H1 (cell line): ENCODE data around the gene LPAR3. TPM values are rescaled to one million over a fixed set of nuclear protein-coding genes. Genes with fewer than 3 reads are reported as not detected.

Experiments
- CTCF ChIA-PET: fragments of 300-600 bp; sonication (Branson Sonifier 250); formaldehyde crosslinking; loops from one replicate; lab custom pipeline; 2021; ENCODE audit not compliant: partially characterized antibody; lab: Charles Lee
- POLR2A ChIA-PET: fragments of 300-600 bp; sonication (Branson Sonifier 250); formaldehyde crosslinking; loops from one replicate; lab custom pipeline; 2021; ENCODE audit warnings: inconsistent platforms; ENCODE audit not compliant: partially characterized antibody; lab: Charles Lee
- DNase-seq, 2 experiments: peaks; one replicate each; pipeline versions ENCODE4 v3.0.0 to v3.0.0-alpha.2; 2010 to 2022; ENCODE audit warnings: low spot score in 2 of 2, low read depth in 1 of 2, mixed read lengths in 1 of 2
- FAIRE-seq: peaks from 2 replicates; lab custom pipeline; 2011; peaks lifted over from hg19 to GRCh38; lab: Jason Lieb, UNC
- H2AFZ ChIP-seq: 2 replicates; pipeline ENCODE4 v1.8.1; 2012; ENCODE audit warnings: low read length, inconsistent platforms
- H2AK5ac ChIP-seq: 2 replicates; pipeline ENCODE4 v1.6.1; 2013; ENCODE audit warnings: low read depth, low read length
- H2BK120ac ChIP-seq: replicated peaks from 2 replicates; pipeline ENCODE3; 2013; ENCODE audit warnings: low read depth, low read length, inconsistent platforms
- H2BK12ac ChIP-seq: 2 replicates; pipeline ENCODE4 v1.6.1; 2013; ENCODE audit warnings: low read depth, low read length
- H2BK15ac ChIP-seq: 2 replicates; pipeline ENCODE4 v1.6.1; 2013; ENCODE audit warnings: low read length
- H2BK20ac ChIP-seq: 2 replicates; pipeline ENCODE4 v1.6.1; 2013; ENCODE audit warnings: low read length
- H2BK5ac ChIP-seq: 2 replicates; pipeline ENCODE4 v1.6.1; 2013; ENCODE audit warnings: low read depth, low read length
- H3K14ac ChIP-seq: 2 replicates; pipeline ENCODE4 v1.6.1; 2013; ENCODE audit warnings: inconsistent platforms; ENCODE audit not compliant: insufficient read length
- H3K18ac ChIP-seq: 2 replicates; pipeline ENCODE4 v1.6.1; 2013; ENCODE audit warnings: low read length; ENCODE audit errors: extremely low read depth
- H3K23ac ChIP-seq: 2 replicates; pipeline ENCODE4 v1.6.1; 2013; ENCODE audit warnings: inconsistent platforms; ENCODE audit not compliant: insufficient read length
- H3K23me2 ChIP-seq: 2 replicates; pipeline ENCODE4 v1.6.1; 2013; ENCODE audit warnings: low read depth, low read length
- H3K27ac ChIP-seq: 2 replicates; pipeline ENCODE4 v1.6.1; 2011; ENCODE audit warnings: low read depth, low read length, inconsistent platforms
- H3K27me3 ChIP-seq, 4 experiments: replicated peaks in 1 of 4; 1 replicate in 1 of 4; 2 replicates in 3 of 4; pipeline versions ENCODE4 v1.6.1 to v1.8.1; 2011 to 2013; ENCODE audit warnings: low read length in 3 of 4, mild to moderate bottlenecking in 3 of 4, inconsistent platforms in 2 of 4, mixed read lengths in 2 of 4, moderate library complexity in 1 of 4; ENCODE audit not compliant: control insufficient read depth in 3 of 4, insufficient read depth in 3 of 4; ENCODE audit errors: extremely low read depth in 1 of 4
- H3K36me3 ChIP-seq, 4 experiments: 2 replicates each; pipeline versions ENCODE4 v1.6.1 to v1.8.1; 2011 to 2013; ENCODE audit warnings: mild to moderate bottlenecking in 4 of 4, low read length in 3 of 4, moderate library complexity in 2 of 4, control low read depth in 1 of 4, inconsistent platforms in 1 of 4; ENCODE audit not compliant: insufficient read depth in 4 of 4, control insufficient read depth in 2 of 4
- H3K4ac ChIP-seq: replicated peaks from 2 replicates; pipeline ENCODE3; 2013; ENCODE audit warnings: low read length, low read depth, mixed read lengths, inconsistent platforms; ENCODE audit not compliant: insufficient read length
- H3K4me1 ChIP-seq, 4 experiments: replicated peaks in 1 of 4; 1 replicate in 1 of 4; 2 replicates in 3 of 4; pipeline versions ENCODE4 v1.6.1 to v1.8.1; 2011 to 2013; ENCODE audit warnings: low read length in 3 of 4, inconsistent platforms in 2 of 4, mixed read lengths in 1 of 4; ENCODE audit not compliant: insufficient read depth in 4 of 4, control insufficient read depth in 3 of 4
- H3K4me2 ChIP-seq, 2 experiments: 2 replicates each; pipeline versions ENCODE4 v1.6.1 to v1.8.1; 2011 to 2013; ENCODE audit warnings: low read depth in 2 of 2, low read length in 2 of 2, control low read depth in 1 of 2, inconsistent platforms in 1 of 2, mild to moderate bottlenecking in 1 of 2; ENCODE audit not compliant: insufficient read depth in 1 of 2
- H3K4me3 ChIP-seq, 4 experiments: fragments of 200-600, 300-600 bp in 1 of 4; sonication (generic), shearing (Covaris generic), sonication (Bioruptor Twin) in 1 of 4; 2 replicates each; pipeline versions ENCODE4 v1.5.1 to v1.8.1; 2011 to 2016; ENCODE audit warnings: low read length in 4 of 4, low read depth in 3 of 4, control low read depth in 2 of 4, inconsistent platforms in 2 of 4, mild to moderate bottlenecking in 2 of 4, mixed read lengths in 1 of 4, moderate library complexity in 1 of 4; ENCODE audit not compliant: insufficient read depth in 2 of 4; ENCODE audit errors: extremely low read depth in 1 of 4
- H3K56ac ChIP-seq: replicated peaks from 2 replicates; pipeline ENCODE3; 2013; ENCODE audit warnings: low read depth, mild to moderate bottlenecking, mixed read lengths, low read length, inconsistent platforms; ENCODE audit not compliant: insufficient read length
- H3K79me1 ChIP-seq: 2 replicates; pipeline ENCODE4 v1.6.1; 2013; ENCODE audit warnings: low read depth, low read length, control low read depth
- H3K79me2 ChIP-seq, 2 experiments: 2 replicates each; pipeline versions ENCODE4 v1.6.1 to v1.8.1; 2012 to 2013; ENCODE audit warnings: low read length in 2 of 2, mild to moderate bottlenecking in 2 of 2, inconsistent platforms in 1 of 2; ENCODE audit not compliant: insufficient read depth in 2 of 2, control insufficient read depth in 1 of 2
- H3K9ac ChIP-seq, 4 experiments: replicated peaks in 1 of 4; 1 replicate in 1 of 4; 2 replicates in 3 of 4; pipeline versions ENCODE4 v1.6.1 to v1.8.1; 2011 to 2013; ENCODE audit warnings: low read depth in 3 of 4, low read length in 3 of 4, control low read depth in 2 of 4, mild to moderate bottlenecking in 2 of 4, moderate library complexity in 2 of 4, inconsistent platforms in 1 of 4; ENCODE audit errors: extremely low read depth in 1 of 4
- H3K9me3 ChIP-seq, 2 experiments: 2 replicates each; pipeline versions ENCODE4 v1.6.1 to v1.8.1; 2012 to 2013; ENCODE audit warnings: mild to moderate bottlenecking in 2 of 2, moderate library complexity in 2 of 2, control low read depth in 1 of 2, inconsistent platforms in 1 of 2, low read depth in 1 of 2, low read length in 1 of 2, mixed read lengths in 1 of 2; ENCODE audit not compliant: insufficient read depth in 2 of 2
- H4K20me1 ChIP-seq, 2 experiments: replicated peaks in 1 of 2; 2 replicates each; pipeline versions ENCODE3 to v1.8.1; 2011 to 2013; ENCODE audit warnings: inconsistent platforms in 2 of 2, low read length in 2 of 2, mild to moderate bottlenecking in 1 of 2; ENCODE audit not compliant: insufficient read depth in 2 of 2, control insufficient read depth in 1 of 2
- H4K5ac ChIP-seq: 2 replicates; pipeline ENCODE4 v1.6.1; 2013; ENCODE audit warnings: low read length, low read depth, mixed read lengths, inconsistent platforms; ENCODE audit not compliant: insufficient read length
- H4K8ac ChIP-seq: 2 replicates; pipeline ENCODE4 v1.8.0; 2013; ENCODE audit warnings: mild to moderate bottlenecking, moderate library complexity, low read length, inconsistent platforms; ENCODE audit not compliant: insufficient read depth; ENCODE audit errors: extremely low read depth
- H4K91ac ChIP-seq: replicated peaks from 2 replicates; pipeline ENCODE3; 2013; ENCODE audit warnings: low read length, mixed read lengths, inconsistent platforms; ENCODE audit not compliant: insufficient read length
- CTCF ChIP-seq, 3 experiments: IDR thresholded peaks; 1 replicate in 2 of 3; 2 replicates in 1 of 3; pipeline versions ENCODE4 v1.5.1 to v1.6.1; 2011; ENCODE audit warnings: low read length in 3 of 3, mild to moderate bottlenecking in 3 of 3, inconsistent platforms in 2 of 3, low read depth in 1 of 3, moderate library complexity in 1 of 3; ENCODE audit not compliant: insufficient read depth in 1 of 3; ENCODE audit errors: control extremely low read depth in 1 of 3
- FOSL1 ChIP-seq: IDR thresholded peaks from 2 replicates; pipeline ENCODE4 v1.6.1; 2011; ENCODE audit warnings: mild to moderate bottlenecking, low read depth, low read length, moderate library complexity; ENCODE audit not compliant: insufficient read depth
- GABPA ChIP-seq: IDR thresholded peaks from 2 replicates; pipeline ENCODE4 v1.6.1; 2011; ENCODE audit warnings: mild to moderate bottlenecking, low read length, moderate library complexity, borderline replicate concordance; ENCODE audit not compliant: insufficient read depth
- RBBP5 ChIP-seq: IDR thresholded peaks from 2 replicates; pipeline ENCODE4 v1.7.1; 2012; ENCODE audit warnings: low read depth, mild to moderate bottlenecking, inconsistent platforms, low read length, moderate library complexity, borderline replicate concordance
- RFX5 ChIP-seq: IDR thresholded peaks from 2 replicates; pipeline ENCODE4 v1.6.1; 2011; ENCODE audit warnings: low read depth, low read length, improper control_type of control experiment, borderline replicate concordance
- RNF2 ChIP-seq: fragments of 200-900, 300-1000 bp; sonication (generic); IDR thresholded peaks from 2 replicates; pipeline ENCODE4 v1.7.1; 2016; ENCODE audit warnings: borderline replicate concordance, low read depth, mild to moderate bottlenecking, antibody characterized with exemption, low read length; ENCODE audit not compliant: poor library complexity, severe bottlenecking; ENCODE audit errors: missing control alignments
- TAF7 ChIP-seq: optimal IDR thresholded peaks from 2 replicates; pipeline ENCODE3; 2011; ENCODE audit warnings: low read depth, mild to moderate bottlenecking, inconsistent platforms, low read length, moderate library complexity, borderline replicate concordance
- WGBS, 2 experiments: shearing (Covaris generic) in 1 of 2; methylation state at CpG; one replicate each; pipeline versions ENCODE4 v1.1.6 to v1.1.7; 2013 to 2015; ENCODE audit warnings: low lambda C conversion rate in 2 of 2, mixed read lengths in 2 of 2, inconsistent platforms in 1 of 2, low coverage in 1 of 2, missing lambda C conversion rate in 1 of 2; ENCODE audit not compliant: insufficient replicate concordance in 2 of 2, insufficient coverage in 1 of 2, insufficient read length in 1 of 2; ENCODE audit errors: extremely low coverage in 1 of 2, missing lambda C conversion rate in 1 of 2; 5-methylcytosine and 5-hydroxymethylcytosine counted together
- polyA plus RNA-seq, 7 experiments: library from polyadenylated mRNA; depleted of rRNA in 3 of 7; stranded (reverse) in 5 of 7; unstranded in 2 of 7; fragments of >200 nt in 5 of 7; fragments of 200-250 nt in 2 of 7; gene quantifications; 1 replicate in 5 of 7; 2 replicates in 1 of 7; 4 replicates in 1 of 7; pipeline versions ENCODE4 v1.2.1 to v1.2.3, GENCODE V29; 2011 to 2013; ENCODE audit warnings: missing spikeins in 2 of 7, mixed read lengths in 2 of 7
- total RNA-seq: library from RNA; stranded (reverse); fragmentation: NEBNext Ultra II Directional; extraction: Animal tissue kit (Norgen Biotek cat#: 25700); gene quantifications from 2 replicates; pipeline ENCODE4 v1.2.1, GENCODE V29; 2021

The LPAR3 gene
- total and polyA plus RNA-seq, 2 of the 8 experiments (the other 6 are each of a cell fraction or from before 2014, with no cell fraction given), result 17.1 to 25.4 TPM

- FAIRE-seq, result no peak
- peaks cover 0 to 5% (median 0%) of the 10 kb centered on the region in 4 experiments; a peak in 1 of 7 replicates for H3K4me1 ChIP-seq
- TF ChIP-seq GABPA, result no peak
- TF ChIP-seq RNF2, result no peak
- TF ChIP-seq FOSL1, result no peak
- TF ChIP-seq TAF7, result no peak
- TF ChIP-seq RFX5, result no peak
- TF ChIP-seq RBBP5, result no peak
- no peak for TF ChIP-seq CTCF (IDR thresholded peaks at IDR 0.05; ENCODE audit: control extremely low read depth in 1 of 3, insufficient read depth in 1 of 3, low read depth in 1 of 3, low read length in 3 of 3)
- TF ChIP-seq, all 59 proteins: peak for 0
- no peak overlapping the region for H2BK20ac ChIP-seq
- no peak overlapping the region; a peak in 1 of 7 replicates for H3K9ac ChIP-seq
- H3K14ac ChIP-seq, result no peak overlapping the region
- CTCF ChIA-PET, result interaction anchor here (0.6 to 1.2 kb wide), 3 partner anchors 45 to 117 kb away, joined by 3 read pairs; no protein-coding TSS in a partner anchor
- H3K79me2 ChIP-seq, result no peaks in the 10 kb centered on the region
- H2AFZ ChIP-seq, result no peak overlapping the region
- no peak overlapping the region for H3K4me3 ChIP-seq
- no peak overlapping the region for H3K56ac ChIP-seq
- no peak overlapping the region for H2AK5ac ChIP-seq
- no peak for DNase-seq
- H2BK12ac ChIP-seq, result no peak overlapping the region
- no peak overlapping the region for H2BK5ac ChIP-seq
- no peaks in the 10 kb centered on the region for H3K9me3 ChIP-seq
- no peaks in the 10 kb centered on the region for H3K27me3 ChIP-seq
- H3K36me3 ChIP-seq, result no peaks in the 10 kb centered on the region
- H2BK15ac ChIP-seq, result no peak overlapping the region
- no peak overlapping the region for H3K18ac ChIP-seq
- no peak overlapping the region for H3K27ac ChIP-seq
- H3K23ac ChIP-seq, result no peak overlapping the region
- no peak overlapping the region for H4K91ac ChIP-seq
- 87% methylated on average over 3 of the region's 3 CpGs; no CpG with 5 or more reads in 1 of the 2 experiments for WGBS, 2 experiments
- no peaks in the 10 kb centered on the region for H3K79me1 ChIP-seq
- POLR2A ChIA-PET, result interaction anchor here (0.8 to 0.9 kb wide), 2 partner anchors 7 to 85 kb away, joined by 3 read pairs; no protein-coding TSS in a partner anchor
- no peaks in the 10 kb centered on the region for H3K23me2 ChIP-seq
- no peak overlapping the region for H4K8ac ChIP-seq
- no peak overlapping the region for H3K4ac ChIP-seq
- no peak overlapping the region for H4K5ac ChIP-seq
- H2BK120ac ChIP-seq, result no peak overlapping the region
- H3K4me2 ChIP-seq, result no peak overlapping the region
- no peaks in the 10 kb centered on the region for H4K20me1 ChIP-seq
These were observed 65.5 kb downstream of the LPAR3 start for GRCh38 chr1:84827555-84827954.
